Keratinocyte (primary cell): ENCODE results near the gene SLC25A52. TPM values are rescaled to one million over a fixed set of nuclear protein-coding genes. Genes with fewer than 3 reads are reported as not detected.

Experiments used
- DNase-seq: peaks from one replicate; pipeline ENCODE4 v3.0.0-alpha.2; 2011; ENCODE audit warnings: low read depth, missing footprints, low spot score
- FAIRE-seq: peaks from 2 replicates; lab custom pipeline; 2011; peaks lifted over from hg19 to GRCh38; lab: Jason Lieb, UNC
- H2AFZ ChIP-seq: 2 replicates; pipeline ENCODE4 v1.6.0; 2012; ENCODE audit warnings: low read length, control low read depth, inconsistent platforms; ENCODE audit not compliant: control insufficient read depth
- H3K27ac ChIP-seq: 2 replicates; pipeline ENCODE4 v1.5.1; 2011; ENCODE audit warnings: low read length; ENCODE audit not compliant: control insufficient read depth, insufficient read depth
- H3K27me3 ChIP-seq: 3 replicates; pipeline ENCODE4 v1.6.0; 2011; ENCODE audit warnings: low read length; ENCODE audit not compliant: control insufficient read depth, insufficient read depth; ENCODE audit errors: extremely low read depth
- H3K36me3 ChIP-seq, 2 experiments: 2 replicates in 1 of 2; 3 replicates in 1 of 2; pipeline ENCODE4 v1.5.1; 2011; ENCODE audit warnings: low read length in 2 of 2, mild to moderate bottlenecking in 1 of 2; ENCODE audit not compliant: control insufficient read depth in 2 of 2, insufficient read depth in 2 of 2; ENCODE audit errors: extremely low read depth in 1 of 2
- H3K4me1 ChIP-seq: 3 replicates; pipeline ENCODE4 v1.5.1; 2011; ENCODE audit warnings: low read length; ENCODE audit not compliant: control insufficient read depth, insufficient read depth; ENCODE audit errors: extremely low read depth
- H3K4me2 ChIP-seq: 3 replicates; pipeline ENCODE4 v1.6.0; 2011; ENCODE audit warnings: low read depth, low read length; ENCODE audit not compliant: control insufficient read depth, insufficient read depth; ENCODE audit errors: extremely low read depth
- H3K4me3 ChIP-seq, 3 experiments: fragments of 200-600 bp in 1 of 3; sonication (generic) in 1 of 3; 2 replicates in 2 of 3; 3 replicates in 1 of 3; pipeline ENCODE4 v1.5.1; 2011 to 2016; ENCODE audit warnings: low read length in 3 of 3, mild to moderate bottlenecking in 3 of 3, control low read depth in 2 of 3, inconsistent platforms in 1 of 3, low read depth in 1 of 3, mixed read lengths in 1 of 3, mixed run types in 1 of 3, moderate library complexity in 1 of 3; ENCODE audit not compliant: control insufficient read depth in 2 of 3, insufficient read depth in 2 of 3; ENCODE audit errors: extremely low read depth in 1 of 3
- H3K79me2 ChIP-seq: 2 replicates; pipeline ENCODE4 v1.6.0; 2012; ENCODE audit warnings: low read length; ENCODE audit not compliant: control insufficient read depth, insufficient read depth
- H3K9ac ChIP-seq: 3 replicates; pipeline ENCODE4 v1.6.0; 2011; ENCODE audit warnings: low read length; ENCODE audit not compliant: control insufficient read depth, insufficient read depth; ENCODE audit errors: extremely low read depth
- H3K9me1 ChIP-seq: 3 replicates; pipeline ENCODE4 v1.6.0; 2011; ENCODE audit warnings: low read length; ENCODE audit not compliant: control insufficient read depth, insufficient read depth; ENCODE audit errors: extremely low read depth
- H3K9me3 ChIP-seq: 2 replicates; pipeline ENCODE4 v1.5.1; 2012; ENCODE audit warnings: low read depth, low read length; ENCODE audit not compliant: control insufficient read depth
- H4K20me1 ChIP-seq: 3 replicates; pipeline ENCODE4 v1.6.0; 2011; ENCODE audit warnings: low read length; ENCODE audit not compliant: control insufficient read depth, insufficient read depth; ENCODE audit errors: extremely low read depth
- EZH2 ChIP-seq: IDR thresholded peaks from one replicate; pipeline ENCODE4 v1.6.1; 2012; ENCODE audit warnings: inconsistent platforms, mild to moderate bottlenecking, low read length, moderate library complexity
- dilution Hi-C: fragments of 300-500 bp; cut with MboI; formaldehyde crosslinking; loops from one replicate; pipeline ENCODE4 v1.7.0; 2020; ENCODE audit warnings: low sequenced_read_pairs; ENCODE audit not compliant: extremely low pct_ligation_motif_present
- polyA plus RNA-seq, 5 experiments: library from polyadenylated mRNA; depleted of rRNA in 3 of 5; stranded (reverse) in 3 of 5; stranded (forward) in 1 of 5; unstranded in 1 of 5; fragments of >200 nt; gene quantifications; 1 replicate in 1 of 5; 2 replicates in 3 of 5; 3 replicates in 1 of 5; pipeline versions ENCODE4 v1.2.1 to v1.2.3, GENCODE V29; 2011 to 2012; ENCODE audit warnings: missing spikeins in 2 of 5, low read depth in 1 of 5, low replicate concordance in 1 of 5
- TF ChIP-seq, protein P1 (sequence below), 3 experiments: IDR thresholded peaks in 1 of 3; conservative IDR thresholded peaks in 1 of 3; optimal IDR thresholded peaks in 1 of 3; 2 replicates in 2 of 3; 3 replicates in 1 of 3; pipeline versions ENCODE3 to v1.5.1; 2011; ENCODE audit warnings: low read length in 3 of 3, mild to moderate bottlenecking in 3 of 3, moderate library complexity in 2 of 3, control low read depth in 1 of 3, inconsistent platforms in 1 of 3; ENCODE audit not compliant: insufficient read depth in 2 of 3; ENCODE audit errors: extremely low read depth in 1 of 3

Gene SLC25A52
- polyA plus RNA-seq, 1 donor (not counting 4 experiments of a cell fraction or from before 2014, with no cell fraction given) = not detected

DNA sequence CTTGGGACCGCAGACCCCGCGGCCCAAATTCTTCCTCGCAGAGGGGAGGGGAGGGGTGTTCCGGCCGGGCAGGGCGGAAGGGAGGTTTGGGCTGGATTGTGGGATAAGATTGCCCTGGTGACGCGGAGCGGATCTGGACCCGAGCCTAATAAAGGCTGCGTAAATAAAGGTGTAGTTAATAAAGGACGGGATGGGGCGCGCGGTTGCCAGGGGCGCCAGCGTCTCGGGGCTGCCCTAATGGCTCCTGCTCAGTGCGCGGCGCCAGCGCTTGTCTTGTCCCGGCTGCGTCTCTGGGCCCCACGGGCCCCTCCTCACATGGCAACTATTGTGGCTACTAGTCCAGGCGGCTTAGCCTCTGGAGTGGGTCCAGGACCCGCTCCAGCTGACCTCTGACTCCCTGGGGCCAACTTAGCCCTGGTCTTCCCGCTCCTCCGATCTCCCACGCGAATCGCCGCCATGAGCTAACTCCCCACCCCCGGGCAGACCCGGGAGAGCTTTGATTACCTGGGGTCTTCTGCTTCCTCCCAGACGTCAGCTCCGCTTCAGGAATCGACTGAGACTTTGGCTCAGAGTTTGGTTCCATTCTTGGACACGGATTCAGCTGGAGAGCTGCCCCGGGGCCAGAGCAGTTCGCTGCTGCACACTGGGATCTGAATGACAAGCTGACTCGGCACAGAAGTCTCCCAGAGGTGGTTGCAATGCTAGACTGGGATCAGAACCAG, 36.5 kb downstream of the SLC25A52 start:
- peak overlapping the region; percentile 58 for H3K9ac ChIP-seq
- H3K27ac ChIP-seq = no peak overlapping the region

DNA sequence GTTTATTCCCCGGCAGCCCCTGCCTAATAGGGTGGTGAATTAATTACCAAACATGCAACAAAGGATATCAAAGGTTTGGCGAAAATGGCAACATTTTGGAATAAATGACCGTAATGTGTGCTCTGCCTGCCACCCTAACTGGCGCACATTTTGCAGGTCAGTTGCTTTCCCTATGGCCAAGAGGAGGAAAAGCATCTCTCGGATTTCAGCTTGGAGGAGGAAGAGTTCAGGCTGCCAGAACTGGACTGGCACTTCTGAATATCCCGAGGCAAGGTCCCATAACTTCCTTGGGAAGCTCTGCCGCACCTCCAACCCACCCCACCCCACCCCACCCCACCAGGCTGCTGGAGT, 37.1 kb downstream of the SLC25A52 start:
- Histone ChIP-seq H3K9ac (no peak overlapping the region), H3K4me1 (peaks cover 9% of the 10 kb centered on the region), H3K27ac (no peak overlapping the region), H3K4me3 (peak overlapping the region; percentile 40 to 73 (median 65)), H2AFZ (peak overlapping the region; percentile 62), H4K20me1 (no peaks in the 10 kb centered on the region), H3K36me3 (no peaks in the 10 kb centered on the region), H3K79me2 (no peaks in the 10 kb centered on the region), H3K9me1 (no peaks in the 10 kb centered on the region), H3K27me3 (no peaks in the 10 kb centered on the region), H3K9me3 (no peaks in the 10 kb centered on the region), H3K4me2 (peak overlapping the region; percentile 91)
- no peak for DNase-seq
- dilution Hi-C loops = no loop called here
- TF ChIP-seq, protein P1, sequence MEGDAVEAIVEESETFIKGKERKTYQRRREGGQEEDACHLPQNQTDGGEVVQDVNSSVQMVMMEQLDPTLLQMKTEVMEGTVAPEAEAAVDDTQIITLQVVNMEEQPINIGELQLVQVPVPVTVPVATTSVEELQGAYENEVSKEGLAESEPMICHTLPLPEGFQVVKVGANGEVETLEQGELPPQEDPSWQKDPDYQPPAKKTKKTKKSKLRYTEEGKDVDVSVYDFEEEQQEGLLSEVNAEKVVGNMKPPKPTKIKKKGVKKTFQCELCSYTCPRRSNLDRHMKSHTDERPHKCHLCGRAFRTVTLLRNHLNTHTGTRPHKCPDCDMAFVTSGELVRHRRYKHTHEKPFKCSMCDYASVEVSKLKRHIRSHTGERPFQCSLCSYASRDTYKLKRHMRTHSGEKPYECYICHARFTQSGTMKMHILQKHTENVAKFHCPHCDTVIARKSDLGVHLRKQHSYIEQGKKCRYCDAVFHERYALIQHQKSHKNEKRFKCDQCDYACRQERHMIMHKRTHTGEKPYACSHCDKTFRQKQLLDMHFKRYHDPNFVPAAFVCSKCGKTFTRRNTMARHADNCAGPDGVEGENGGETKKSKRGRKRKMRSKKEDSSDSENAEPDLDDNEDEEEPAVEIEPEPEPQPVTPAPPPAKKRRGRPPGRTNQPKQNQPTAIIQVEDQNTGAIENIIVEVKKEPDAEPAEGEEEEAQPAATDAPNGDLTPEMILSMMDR (optimal IDR thresholded peaks at IDR 0.05 in 1 of 3, IDR thresholded peaks at IDR 0.05 in 1 of 3, conservative IDR thresholded peaks at IDR 0.05 in 1 of 3; ENCODE audit: extremely low read depth in 1 of 3, insufficient read depth in 2 of 3, low read length in 3 of 3) = no peak
- TF ChIP-seq EZH2 = no peak
- FAIRE-seq = no peak

More for the DNA sequence above, 36.5 kb downstream of the SLC25A52 start:
- H3K4me1 ChIP-seq = peaks cover 9% of the 10 kb centered on the region
- H4K20me1 ChIP-seq = no peaks in the 10 kb centered on the region
- peak overlapping the region; percentile 91 for H3K4me2 ChIP-seq
- peak overlapping the region; percentile 92 for H2AFZ ChIP-seq
- H3K79me2 ChIP-seq = no peaks in the 10 kb centered on the region
- dilution Hi-C loops = no loop called here
- TF ChIP-seq EZH2 = no peak
- TF ChIP-seq, protein P1 (optimal IDR thresholded peaks at IDR 0.05 in 1 of 3, IDR thresholded peaks at IDR 0.05 in 1 of 3, conservative IDR thresholded peaks at IDR 0.05 in 1 of 3; ENCODE audit: extremely low read depth in 1 of 3, insufficient read depth in 2 of 3, low read length in 3 of 3) = no peak
- no peaks in the 10 kb centered on the region for H3K36me3 ChIP-seq
- no peaks in the 10 kb centered on the region for H3K9me3 ChIP-seq
- DNase-seq (no peak), FAIRE-seq (no peak)
- H3K27me3 ChIP-seq = no peaks in the 10 kb centered on the region
- H3K4me3 ChIP-seq = peak overlapping the region; percentile 40 to 73 (median 65)
- H3K9me1 ChIP-seq = no peaks in the 10 kb centered on the region
